ENCODE data around the gene MIOS. TPM values are rescaled to one million over a fixed set of nuclear protein-coding genes. Genes with fewer than 3 reads are reported as not detected.

The MIOS gene
- total and polyA plus RNA-seq, 2 of the 8 experiments (the other 6 are each of a cell fraction or from before 2014, with no cell fraction given) = 15.5 to 50.7 TPM

DNA sequence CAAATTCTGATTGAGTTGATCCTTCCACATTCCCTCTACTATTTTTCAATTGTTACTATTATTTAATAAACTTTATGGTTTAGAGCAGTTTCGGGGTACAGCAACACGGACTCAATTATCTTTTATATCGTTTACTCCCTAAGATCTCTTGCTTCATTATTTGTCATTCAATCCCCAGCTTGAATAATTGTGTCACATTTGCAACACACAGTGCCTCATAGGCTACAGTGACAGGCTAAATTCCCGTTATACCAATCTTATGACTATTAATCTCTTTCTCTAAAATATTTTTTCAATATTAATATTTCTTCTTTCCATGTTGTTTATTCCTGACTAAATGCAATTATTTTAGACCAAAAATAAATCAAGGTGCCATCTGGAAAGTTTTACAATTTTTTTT, 27.0 kb upstream of the MIOS start (continued):
- TF ChIP-seq, protein P1, sequence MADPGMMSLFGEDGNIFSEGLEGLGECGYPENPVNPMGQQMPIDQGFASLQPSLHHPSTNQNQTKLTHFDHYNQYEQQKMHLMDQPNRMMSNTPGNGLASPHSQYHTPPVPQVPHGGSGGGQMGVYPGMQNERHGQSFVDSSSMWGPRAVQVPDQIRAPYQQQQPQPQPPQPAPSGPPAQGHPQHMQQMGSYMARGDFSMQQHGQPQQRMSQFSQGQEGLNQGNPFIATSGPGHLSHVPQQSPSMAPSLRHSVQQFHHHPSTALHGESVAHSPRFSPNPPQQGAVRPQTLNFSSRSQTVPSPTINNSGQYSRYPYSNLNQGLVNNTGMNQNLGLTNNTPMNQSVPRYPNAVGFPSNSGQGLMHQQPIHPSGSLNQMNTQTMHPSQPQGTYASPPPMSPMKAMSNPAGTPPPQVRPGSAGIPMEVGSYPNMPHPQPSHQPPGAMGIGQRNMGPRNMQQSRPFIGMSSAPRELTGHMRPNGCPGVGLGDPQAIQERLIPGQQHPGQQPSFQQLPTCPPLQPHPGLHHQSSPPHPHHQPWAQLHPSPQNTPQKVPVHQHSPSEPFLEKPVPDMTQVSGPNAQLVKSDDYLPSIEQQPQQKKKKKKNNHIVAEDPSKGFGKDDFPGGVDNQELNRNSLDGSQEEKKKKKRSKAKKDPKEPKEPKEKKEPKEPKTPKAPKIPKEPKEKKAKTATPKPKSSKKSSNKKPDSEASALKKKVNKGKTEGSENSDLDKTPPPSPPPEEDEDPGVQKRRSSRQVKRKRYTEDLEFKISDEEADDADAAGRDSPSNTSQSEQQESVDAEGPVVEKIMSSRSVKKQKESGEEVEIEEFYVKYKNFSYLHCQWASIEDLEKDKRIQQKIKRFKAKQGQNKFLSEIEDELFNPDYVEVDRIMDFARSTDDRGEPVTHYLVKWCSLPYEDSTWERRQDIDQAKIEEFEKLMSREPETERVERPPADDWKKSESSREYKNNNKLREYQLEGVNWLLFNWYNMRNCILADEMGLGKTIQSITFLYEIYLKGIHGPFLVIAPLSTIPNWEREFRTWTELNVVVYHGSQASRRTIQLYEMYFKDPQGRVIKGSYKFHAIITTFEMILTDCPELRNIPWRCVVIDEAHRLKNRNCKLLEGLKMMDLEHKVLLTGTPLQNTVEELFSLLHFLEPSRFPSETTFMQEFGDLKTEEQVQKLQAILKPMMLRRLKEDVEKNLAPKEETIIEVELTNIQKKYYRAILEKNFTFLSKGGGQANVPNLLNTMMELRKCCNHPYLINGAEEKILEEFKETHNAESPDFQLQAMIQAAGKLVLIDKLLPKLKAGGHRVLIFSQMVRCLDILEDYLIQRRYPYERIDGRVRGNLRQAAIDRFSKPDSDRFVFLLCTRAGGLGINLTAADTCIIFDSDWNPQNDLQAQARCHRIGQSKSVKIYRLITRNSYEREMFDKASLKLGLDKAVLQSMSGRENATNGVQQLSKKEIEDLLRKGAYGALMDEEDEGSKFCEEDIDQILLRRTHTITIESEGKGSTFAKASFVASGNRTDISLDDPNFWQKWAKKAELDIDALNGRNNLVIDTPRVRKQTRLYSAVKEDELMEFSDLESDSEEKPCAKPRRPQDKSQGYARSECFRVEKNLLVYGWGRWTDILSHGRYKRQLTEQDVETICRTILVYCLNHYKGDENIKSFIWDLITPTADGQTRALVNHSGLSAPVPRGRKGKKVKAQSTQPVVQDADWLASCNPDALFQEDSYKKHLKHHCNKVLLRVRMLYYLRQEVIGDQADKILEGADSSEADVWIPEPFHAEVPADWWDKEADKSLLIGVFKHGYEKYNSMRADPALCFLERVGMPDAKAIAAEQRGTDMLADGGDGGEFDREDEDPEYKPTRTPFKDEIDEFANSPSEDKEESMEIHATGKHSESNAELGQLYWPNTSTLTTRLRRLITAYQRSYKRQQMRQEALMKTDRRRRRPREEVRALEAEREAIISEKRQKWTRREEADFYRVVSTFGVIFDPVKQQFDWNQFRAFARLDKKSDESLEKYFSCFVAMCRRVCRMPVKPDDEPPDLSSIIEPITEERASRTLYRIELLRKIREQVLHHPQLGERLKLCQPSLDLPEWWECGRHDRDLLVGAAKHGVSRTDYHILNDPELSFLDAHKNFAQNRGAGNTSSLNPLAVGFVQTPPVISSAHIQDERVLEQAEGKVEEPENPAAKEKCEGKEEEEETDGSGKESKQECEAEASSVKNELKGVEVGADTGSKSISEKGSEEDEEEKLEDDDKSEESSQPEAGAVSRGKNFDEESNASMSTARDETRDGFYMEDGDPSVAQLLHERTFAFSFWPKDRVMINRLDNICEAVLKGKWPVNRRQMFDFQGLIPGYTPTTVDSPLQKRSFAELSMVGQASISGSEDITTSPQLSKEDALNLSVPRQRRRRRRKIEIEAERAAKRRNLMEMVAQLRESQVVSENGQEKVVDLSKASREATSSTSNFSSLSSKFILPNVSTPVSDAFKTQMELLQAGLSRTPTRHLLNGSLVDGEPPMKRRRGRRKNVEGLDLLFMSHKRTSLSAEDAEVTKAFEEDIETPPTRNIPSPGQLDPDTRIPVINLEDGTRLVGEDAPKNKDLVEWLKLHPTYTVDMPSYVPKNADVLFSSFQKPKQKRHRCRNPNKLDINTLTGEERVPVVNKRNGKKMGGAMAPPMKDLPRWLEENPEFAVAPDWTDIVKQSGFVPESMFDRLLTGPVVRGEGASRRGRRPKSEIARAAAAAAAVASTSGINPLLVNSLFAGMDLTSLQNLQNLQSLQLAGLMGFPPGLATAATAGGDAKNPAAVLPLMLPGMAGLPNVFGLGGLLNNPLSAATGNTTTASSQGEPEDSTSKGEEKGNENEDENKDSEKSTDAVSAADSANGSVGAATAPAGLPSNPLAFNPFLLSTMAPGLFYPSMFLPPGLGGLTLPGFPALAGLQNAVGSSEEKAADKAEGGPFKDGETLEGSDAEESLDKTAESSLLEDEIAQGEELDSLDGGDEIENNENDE (IDR thresholded peaks at IDR 0.05; ENCODE audit: insufficient replicate concordance, low read length) = no peak
- no peak for TF ChIP-seq SIX5 (IDR thresholded peaks at IDR 0.05; ENCODE audit: low read depth, low read length)
- TF ChIP-seq JUN (IDR thresholded peaks at IDR 0.05; ENCODE audit: low read depth, low read length) = no peak
- no peak for TF ChIP-seq EP300 (IDR thresholded peaks at IDR 0.05; ENCODE audit: borderline replicate concordance in 1 of 2, low read depth in 2 of 2, low read length in 2 of 2)
- no peak for TF ChIP-seq BRCA1 (IDR thresholded peaks at IDR 0.05; ENCODE audit: low read depth, low read length)
- no peak for TF ChIP-seq NANOG (IDR thresholded peaks at IDR 0.05; ENCODE audit: insufficient read depth, low read depth, low read length, poor library complexity, severe bottlenecking)
- TF ChIP-seq, protein P2, sequence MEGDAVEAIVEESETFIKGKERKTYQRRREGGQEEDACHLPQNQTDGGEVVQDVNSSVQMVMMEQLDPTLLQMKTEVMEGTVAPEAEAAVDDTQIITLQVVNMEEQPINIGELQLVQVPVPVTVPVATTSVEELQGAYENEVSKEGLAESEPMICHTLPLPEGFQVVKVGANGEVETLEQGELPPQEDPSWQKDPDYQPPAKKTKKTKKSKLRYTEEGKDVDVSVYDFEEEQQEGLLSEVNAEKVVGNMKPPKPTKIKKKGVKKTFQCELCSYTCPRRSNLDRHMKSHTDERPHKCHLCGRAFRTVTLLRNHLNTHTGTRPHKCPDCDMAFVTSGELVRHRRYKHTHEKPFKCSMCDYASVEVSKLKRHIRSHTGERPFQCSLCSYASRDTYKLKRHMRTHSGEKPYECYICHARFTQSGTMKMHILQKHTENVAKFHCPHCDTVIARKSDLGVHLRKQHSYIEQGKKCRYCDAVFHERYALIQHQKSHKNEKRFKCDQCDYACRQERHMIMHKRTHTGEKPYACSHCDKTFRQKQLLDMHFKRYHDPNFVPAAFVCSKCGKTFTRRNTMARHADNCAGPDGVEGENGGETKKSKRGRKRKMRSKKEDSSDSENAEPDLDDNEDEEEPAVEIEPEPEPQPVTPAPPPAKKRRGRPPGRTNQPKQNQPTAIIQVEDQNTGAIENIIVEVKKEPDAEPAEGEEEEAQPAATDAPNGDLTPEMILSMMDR (IDR thresholded peaks at IDR 0.05; ENCODE audit: control extremely low read depth in 1 of 3, insufficient read depth in 1 of 3, low read depth in 1 of 3, low read length in 3 of 3) = no peak
- TF ChIP-seq TAF1 (IDR thresholded peaks at IDR 0.05; ENCODE audit: low read depth, low read length) = no peak

All from H1 (cell line).